ENCODE data around the gene COG5. TPM values are rescaled to one million over a fixed set of nuclear protein-coding genes. Genes with fewer than 3 reads are reported as not detected.

COG5 gene
- total RNA-seq, 1 experiment from 2014 or later, result 32.2 TPM

DNA sequence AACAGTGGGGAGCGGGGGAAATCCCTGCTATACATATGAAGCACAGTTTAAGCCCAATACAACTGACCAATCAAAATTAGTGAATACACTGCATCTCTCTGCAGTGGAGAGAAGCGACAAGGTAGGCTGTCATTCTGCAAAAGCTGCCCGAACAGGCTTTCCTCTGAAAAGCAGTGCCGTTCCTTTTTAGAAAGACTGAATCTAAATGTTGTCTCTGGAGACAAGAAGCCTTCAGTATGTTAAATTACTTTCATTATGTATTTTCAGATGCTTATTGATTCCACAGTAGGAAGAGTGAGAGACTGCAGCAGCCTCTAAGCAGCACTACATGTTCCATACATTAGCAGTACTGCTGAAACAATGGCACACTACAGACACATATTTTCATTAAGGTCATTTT lies 93.8 kb downstream of the COG5 start, which contains the start of gene GPR22:
Gene GPR22, plus strand, starts transcription at position 129 of the 400 bp plus-strand sequence. CDS start 4,004 bp downstream, outside the sequence.
- Histone ChIP-seq H3K27ac (ENCODE audit: low read depth, low read length, poor library complexity, severe bottlenecking) (no peak within 1 kb of the TSS), H3K9me3 (ENCODE audit: low read depth, low read length, poor library complexity, severe bottlenecking) (no peaks in the 10 kb centered on the region), H3K4me3 (ENCODE audit: low read depth, low read length, poor library complexity, severe bottlenecking) (no peak within 1 kb of the TSS), H3K36me3 (ENCODE audit: insufficient read depth, low read length, poor library complexity, severe bottlenecking) (no peaks in the 10 kb centered on the region), H3K4me1 (ENCODE audit: insufficient read depth, low read length, poor library complexity, severe bottlenecking) (no peaks in the 10 kb centered on the region), H3K27me3 (replicated peaks; ENCODE audit: insufficient read depth, low read depth, low read length, poor library complexity) (no peaks in the 10 kb centered on the region)
- POLR2A ChIA-PET (ENCODE audit: low non-redundant PET), result no interaction called here
- CTCF ChIA-PET, result no interaction called here
- no TSS peak for BruUV-seq (replicated peaks)
- no peak for TF ChIP-seq EZH2 (IDR thresholded peaks at IDR 0.05; ENCODE audit: borderline replicate concordance, low read depth, low read length, poor library complexity, severe bottlenecking)
- TF ChIP-seq CTCF (conservative IDR thresholded peaks at IDR 0.05; ENCODE audit: low read depth, low read length), result no peak
- no peak for DNase-seq (ENCODE audit: low spot score)
- intact Hi-C loops (cut with micrococcal nuclease; ENCODE audit: unreplicated experiment), result loop anchor here (5.0 kb wide), 1 partner anchor 92 kb away; the partner anchor contains the start of genes COG5 and DUS4L

GRCh38 chr7:107468824-107469223 lies 94.9 kb downstream of the COG5 start:
- TF ChIP-seq CTCF (conservative IDR thresholded peaks at IDR 0.05; ENCODE audit: low read depth, low read length) (no peak), EZH2 (IDR thresholded peaks at IDR 0.05; ENCODE audit: borderline replicate concordance, low read depth, low read length, poor library complexity, severe bottlenecking) (no peak)
- H3K36me3 ChIP-seq (ENCODE audit: insufficient read depth, low read length, poor library complexity, severe bottlenecking), result no peaks in the 10 kb centered on the region
- H3K27ac ChIP-seq (ENCODE audit: low read depth, low read length, poor library complexity, severe bottlenecking), result no peak overlapping the region
- H3K4me1 ChIP-seq (ENCODE audit: insufficient read depth, low read length, poor library complexity, severe bottlenecking), result no peaks in the 10 kb centered on the region
- no peak overlapping the region for H3K4me3 ChIP-seq (ENCODE audit: low read depth, low read length, poor library complexity, severe bottlenecking)
- no peaks in the 10 kb centered on the region for H3K27me3 ChIP-seq (replicated peaks; ENCODE audit: insufficient read depth, low read depth, low read length, poor library complexity)
- no peak for DNase-seq (ENCODE audit: low spot score)
- intact Hi-C loops (cut with micrococcal nuclease; ENCODE audit: unreplicated experiment), result no loop called here
- ChIA-PET CTCF (no interaction called here), POLR2A (ENCODE audit: low non-redundant PET) (no interaction called here)
- BruUV-seq (replicated peaks), result no TSS peak
- no peaks in the 10 kb centered on the region for H3K9me3 ChIP-seq (ENCODE audit: low read depth, low read length, poor library complexity, severe bottlenecking)

GRCh38 chr7:107467972-107468371 lies 95.7 kb downstream of the COG5 start:
- no peaks in the 10 kb centered on the region for H3K9me3 ChIP-seq (ENCODE audit: low read depth, low read length, poor library complexity, severe bottlenecking)
- BruUV-seq (replicated peaks), result no TSS peak
- ChIA-PET POLR2A (ENCODE audit: low non-redundant PET) (no interaction called here), CTCF (no interaction called here)
- DNase-seq (ENCODE audit: low spot score), result no peak
- TF ChIP-seq CTCF (conservative IDR thresholded peaks at IDR 0.05; ENCODE audit: low read depth, low read length) (no peak), EZH2 (IDR thresholded peaks at IDR 0.05; ENCODE audit: borderline replicate concordance, low read depth, low read length, poor library complexity, severe bottlenecking) (no peak)
- no peaks in the 10 kb centered on the region for H3K36me3 ChIP-seq (ENCODE audit: insufficient read depth, low read length, poor library complexity, severe bottlenecking)
- H3K27me3 ChIP-seq (replicated peaks; ENCODE audit: insufficient read depth, low read depth, low read length, poor library complexity), result no peaks in the 10 kb centered on the region
- H3K4me1 ChIP-seq (ENCODE audit: insufficient read depth, low read length, poor library complexity, severe bottlenecking), result no peaks in the 10 kb centered on the region
- H3K4me3 ChIP-seq (ENCODE audit: low read depth, low read length, poor library complexity, severe bottlenecking), result no peak overlapping the region
- intact Hi-C loops (cut with micrococcal nuclease; ENCODE audit: unreplicated experiment), result no loop called here
- no peak overlapping the region for H3K27ac ChIP-seq (ENCODE audit: low read depth, low read length, poor library complexity, severe bottlenecking)
